Aortic smooth muscle cell (primary cell): ENCODE data around the gene HS6ST2. TPM values are rescaled to one million over a fixed set of nuclear protein-coding genes. Genes with fewer than 3 reads are reported as not detected.

Source experiments
- total RNA-seq: library from RNA; depleted of rRNA; stranded (reverse); fragments of >200 nt; gene quantifications from 2 replicates; pipeline ENCODE4 v1.2.3, GENCODE V29; 2014

The HS6ST2 gene
- total RNA-seq = 0.06 and 0.13 TPM in 2 replicates

DNA sequence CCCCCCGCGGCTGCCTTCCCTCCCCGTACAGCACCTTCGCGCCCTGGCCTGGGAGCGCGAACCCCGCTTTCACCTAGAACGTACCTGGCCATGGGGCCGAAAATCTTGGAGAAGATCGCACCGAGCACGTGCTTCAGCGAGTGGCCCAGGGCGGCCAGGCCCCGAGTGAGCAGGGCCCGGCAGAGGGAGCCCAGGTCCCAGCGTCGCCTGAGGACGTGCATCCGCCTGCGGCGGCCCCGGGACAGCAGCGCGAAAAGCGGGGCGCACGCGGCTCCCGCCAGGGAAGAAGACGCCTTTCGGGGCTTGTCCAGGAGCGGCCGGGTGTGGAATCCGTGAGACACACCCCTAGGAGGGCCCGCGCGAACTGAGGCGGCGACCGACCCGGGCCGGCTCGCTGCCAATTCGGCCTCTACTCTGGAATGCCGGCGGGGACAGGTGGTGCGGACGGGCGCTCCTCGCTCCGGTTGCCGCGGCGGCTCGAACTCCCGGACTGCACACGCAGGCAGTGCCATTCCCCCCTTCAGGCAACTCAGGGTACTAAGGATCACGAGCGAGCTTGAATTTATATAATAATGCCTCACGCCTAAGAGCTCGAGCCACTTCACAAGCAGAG is at the start of gene HS6ST2:
Gene HS6ST2, minus strand, starts transcription at position 539 of the 613 bp plus-strand sequence.

Other genes with a start within 250 kb of the HS6ST2 start
- not detected in 2 replicates for gene USP26, start 138.5 kb upstream of the HS6ST2 start, total RNA-seq